ENCODE measurements around the gene ATP1B2.

ATP1B2 gene, protein sequence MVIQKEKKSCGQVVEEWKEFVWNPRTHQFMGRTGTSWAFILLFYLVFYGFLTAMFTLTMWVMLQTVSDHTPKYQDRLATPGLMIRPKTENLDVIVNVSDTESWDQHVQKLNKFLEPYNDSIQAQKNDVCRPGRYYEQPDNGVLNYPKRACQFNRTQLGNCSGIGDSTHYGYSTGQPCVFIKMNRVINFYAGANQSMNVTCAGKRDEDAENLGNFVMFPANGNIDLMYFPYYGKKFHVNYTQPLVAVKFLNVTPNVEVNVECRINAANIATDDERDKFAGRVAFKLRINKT

DNA sequence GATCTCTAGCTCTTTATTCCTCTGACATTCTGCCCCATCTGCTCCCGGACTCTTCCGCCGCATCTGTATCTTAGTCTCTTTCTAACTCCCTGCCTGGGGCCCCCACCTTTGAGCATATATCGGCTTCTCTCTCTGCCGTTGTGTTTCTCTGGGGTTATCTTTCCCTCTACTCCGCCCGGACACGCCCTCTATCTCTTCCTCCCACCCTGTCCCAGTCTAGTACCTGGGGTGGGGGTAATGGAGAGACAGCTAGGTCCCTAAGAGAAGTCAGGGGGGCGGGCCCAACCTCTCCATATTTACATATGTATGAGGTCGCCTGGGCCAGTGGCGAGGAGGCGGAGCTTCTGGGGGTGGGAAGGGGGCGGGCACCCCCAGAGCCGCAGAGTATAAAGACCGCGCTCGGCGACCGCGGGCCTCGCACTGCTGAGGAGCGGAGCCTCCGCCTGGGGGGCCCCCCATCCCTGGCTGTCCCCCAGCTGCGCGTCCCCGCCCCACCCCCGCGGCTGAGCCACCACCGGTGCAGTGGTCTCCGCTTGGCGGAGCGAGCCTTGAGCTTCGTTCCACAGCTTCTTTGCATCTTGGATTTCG, at the start of gene ATP1B2:
Gene ATP1B2, plus strand, starts transcription at position 418 of the 588 bp plus-strand sequence. CDS start 593 bp downstream, outside the sequence.
- in situ Hi-C loops (cut with HindIII; ENCODE audit: low sequenced_read_pairs), result no loop called here
- TF ChIP-seq, protein P1, sequence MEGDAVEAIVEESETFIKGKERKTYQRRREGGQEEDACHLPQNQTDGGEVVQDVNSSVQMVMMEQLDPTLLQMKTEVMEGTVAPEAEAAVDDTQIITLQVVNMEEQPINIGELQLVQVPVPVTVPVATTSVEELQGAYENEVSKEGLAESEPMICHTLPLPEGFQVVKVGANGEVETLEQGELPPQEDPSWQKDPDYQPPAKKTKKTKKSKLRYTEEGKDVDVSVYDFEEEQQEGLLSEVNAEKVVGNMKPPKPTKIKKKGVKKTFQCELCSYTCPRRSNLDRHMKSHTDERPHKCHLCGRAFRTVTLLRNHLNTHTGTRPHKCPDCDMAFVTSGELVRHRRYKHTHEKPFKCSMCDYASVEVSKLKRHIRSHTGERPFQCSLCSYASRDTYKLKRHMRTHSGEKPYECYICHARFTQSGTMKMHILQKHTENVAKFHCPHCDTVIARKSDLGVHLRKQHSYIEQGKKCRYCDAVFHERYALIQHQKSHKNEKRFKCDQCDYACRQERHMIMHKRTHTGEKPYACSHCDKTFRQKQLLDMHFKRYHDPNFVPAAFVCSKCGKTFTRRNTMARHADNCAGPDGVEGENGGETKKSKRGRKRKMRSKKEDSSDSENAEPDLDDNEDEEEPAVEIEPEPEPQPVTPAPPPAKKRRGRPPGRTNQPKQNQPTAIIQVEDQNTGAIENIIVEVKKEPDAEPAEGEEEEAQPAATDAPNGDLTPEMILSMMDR (IDR thresholded peaks at IDR 0.05; ENCODE audit: low read depth, low read length, missing control alignments), result no peak
- peak within 1 kb of the TSS; percentile 34 for H3K4me3 ChIP-seq (ENCODE audit: low read depth, low read length)
- DNase-seq (ENCODE audit: low read depth), result no peak

DNA sequence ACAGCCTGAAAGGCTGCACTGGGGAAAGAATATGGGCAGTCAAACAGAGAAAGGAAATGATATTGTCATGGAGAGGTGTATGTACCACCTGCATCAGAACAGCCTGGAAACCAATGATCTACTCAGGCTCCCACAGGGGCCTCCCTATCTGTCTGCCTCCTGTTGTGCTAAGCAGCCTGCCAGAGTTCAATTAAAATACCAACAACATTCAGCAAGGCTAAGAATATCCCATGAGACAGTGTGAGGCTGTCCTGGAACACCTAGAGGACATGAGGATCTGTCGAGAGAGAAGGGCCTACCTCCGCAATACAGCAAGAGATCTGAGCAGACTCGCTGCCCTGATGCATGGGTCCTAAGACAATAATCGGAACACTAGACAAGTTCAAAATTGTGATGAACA, 44.4 kb upstream of the ATP1B2 start:
- H3K4me3 ChIP-seq (ENCODE audit: low read depth, low read length), result no peak overlapping the region
- TF ChIP-seq, protein P1 (IDR thresholded peaks at IDR 0.05; ENCODE audit: low read depth, low read length, missing control alignments), result no peak
- no peak for DNase-seq (ENCODE audit: low read depth)
- in situ Hi-C loops (cut with HindIII; ENCODE audit: low sequenced_read_pairs), result no loop called here

DNA sequence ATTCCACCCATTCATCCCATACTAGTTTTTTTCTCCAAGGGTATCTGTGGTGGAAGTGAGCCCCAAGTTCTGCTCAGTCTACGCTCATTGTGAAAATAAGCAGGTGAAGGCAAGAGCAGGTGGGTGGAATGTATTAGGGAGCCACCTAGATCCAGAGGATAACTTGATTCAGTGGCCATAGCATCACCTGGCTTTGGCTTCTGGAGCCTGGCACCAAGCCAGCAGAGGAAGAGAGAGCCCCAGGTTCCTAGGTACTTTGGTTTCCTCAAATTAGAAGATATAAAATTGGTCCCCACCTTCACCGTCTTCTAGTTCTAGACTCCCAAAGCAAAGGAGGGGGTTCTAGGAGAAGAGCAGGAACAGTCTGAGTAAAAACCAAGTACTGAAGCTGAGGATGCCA, 40.1 kb upstream of the ATP1B2 start:
- no peak for DNase-seq (ENCODE audit: low read depth)
- H3K4me3 ChIP-seq (ENCODE audit: low read depth, low read length), result no peak overlapping the region
- in situ Hi-C loops (cut with HindIII; ENCODE audit: low sequenced_read_pairs), result no loop called here
- TF ChIP-seq, protein P1 (IDR thresholded peaks at IDR 0.05; ENCODE audit: low read depth, low read length, missing control alignments), result no peak

DNA sequence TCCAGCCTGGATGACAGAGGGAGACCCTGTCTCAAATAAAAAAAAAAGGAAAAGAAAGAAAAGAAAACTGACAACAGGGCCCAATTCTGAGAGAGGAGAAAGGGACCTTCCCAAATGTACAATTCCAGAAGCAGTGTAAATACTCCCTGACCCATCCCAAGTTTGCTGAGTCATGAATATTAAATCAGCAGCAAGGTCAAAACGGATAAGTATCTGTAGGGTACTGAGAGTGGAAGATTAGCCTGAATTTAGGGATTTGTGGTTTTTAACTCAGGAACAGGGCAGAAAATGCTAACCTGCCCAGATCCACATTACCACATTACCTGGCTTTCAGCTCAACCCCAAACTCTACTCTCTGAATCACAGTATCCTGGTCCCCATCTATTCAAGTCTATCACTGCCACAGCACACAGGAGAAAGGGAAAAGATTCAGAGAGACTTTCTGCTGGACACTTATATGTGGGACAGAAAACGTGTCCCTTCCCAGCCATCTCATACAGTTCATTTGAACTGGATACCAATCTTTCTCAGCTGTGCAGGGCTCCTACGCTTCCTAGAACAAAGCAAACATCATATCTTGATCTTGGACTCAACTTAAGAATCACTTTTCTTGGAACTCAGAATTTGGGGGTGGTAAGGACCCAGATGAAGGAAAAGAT, 39.0 kb upstream of the ATP1B2 start:
- H3K4me3 ChIP-seq (ENCODE audit: low read depth, low read length), result peak overlapping the region; percentile 10
- no peak for DNase-seq (ENCODE audit: low read depth)
- in situ Hi-C loops (cut with HindIII; ENCODE audit: low sequenced_read_pairs), result no loop called here
- TF ChIP-seq, protein P1 (IDR thresholded peaks at IDR 0.05; ENCODE audit: low read depth, low read length, missing control alignments), result no peak

DNA sequence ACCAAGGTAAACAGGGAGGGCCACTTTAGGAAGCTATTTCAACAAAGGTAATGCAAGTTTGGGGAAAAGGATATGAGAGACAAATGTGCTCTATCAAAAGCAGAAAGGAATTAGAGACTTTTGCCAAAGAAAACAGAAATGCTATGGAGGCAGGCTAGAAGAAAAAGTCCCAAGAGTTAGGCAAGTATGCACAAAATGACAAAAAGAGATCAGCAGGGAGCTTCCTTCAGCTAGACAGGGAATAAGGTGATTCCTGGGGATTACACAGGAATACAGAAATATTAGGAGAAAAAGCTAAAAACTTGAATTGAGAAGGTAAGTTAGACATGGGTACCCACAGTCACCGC, 38.5 kb upstream of the ATP1B2 start:
- DNase-seq (ENCODE audit: low read depth), result no peak
- in situ Hi-C loops (cut with HindIII; ENCODE audit: low sequenced_read_pairs), result no loop called here
- peak overlapping the region; percentile 10 for H3K4me3 ChIP-seq (ENCODE audit: low read depth, low read length)
- TF ChIP-seq, protein P1 (IDR thresholded peaks at IDR 0.05; ENCODE audit: low read depth, low read length, missing control alignments), result no peak

DNA sequence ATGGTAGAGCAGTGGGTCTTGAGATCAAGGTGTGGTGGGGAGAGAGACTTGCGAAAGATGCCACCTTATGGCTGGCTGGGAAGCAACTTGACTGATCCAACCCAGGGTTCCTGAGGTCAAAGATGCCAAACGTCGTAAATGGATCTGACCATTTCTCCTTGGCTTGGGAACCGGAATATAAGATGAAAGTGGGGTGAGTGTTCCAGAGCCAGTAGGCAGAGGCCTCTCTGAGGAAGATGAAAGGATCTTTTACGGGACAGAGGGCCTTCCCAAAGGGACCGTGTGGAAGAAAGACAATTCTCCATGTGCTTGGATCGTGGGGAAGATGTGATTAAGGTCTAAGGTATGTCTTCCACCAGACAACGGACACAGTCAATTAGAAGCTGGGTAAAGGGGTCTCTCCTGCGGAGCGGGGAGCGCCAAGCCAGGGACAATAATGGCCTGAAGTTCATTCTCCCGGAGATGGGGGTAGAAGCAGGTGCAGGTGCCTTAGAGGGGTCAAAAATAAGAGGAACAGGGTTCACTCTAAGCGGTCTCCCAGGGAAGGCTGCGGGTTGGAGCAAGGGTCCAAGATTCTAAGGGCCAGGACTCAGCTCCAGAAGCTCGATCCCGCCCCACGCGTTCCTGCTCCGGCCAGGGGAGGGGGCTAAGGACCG, 36.8 kb upstream of the ATP1B2 start:
- in situ Hi-C loops (cut with HindIII; ENCODE audit: low sequenced_read_pairs), result no loop called here

More for the DNA sequence above, 36.8 kb upstream of the ATP1B2 start:
- TF ChIP-seq, protein P1 (IDR thresholded peaks at IDR 0.05; ENCODE audit: low read depth, low read length, missing control alignments), result peak; percentile 5
- H3K4me3 ChIP-seq (ENCODE audit: low read depth, low read length), result peak overlapping the region; percentile 90
- DNase-seq (ENCODE audit: low read depth), result no peak
